B cell (primary cell): ENCODE measurements around the gene TMTC4. TPM values are rescaled to one million over a fixed set of nuclear protein-coding genes. Genes with fewer than 3 reads are reported as not detected.

Experiments
- ATAC-seq: fragments of 200-7000 bp; cut with Tn5 transposase; one replicate; pipeline ENCODE4 v1.10.0; 2021; ENCODE audit warnings: low read depth, mild to moderate bottlenecking, moderate number of reproducible peaks, moderate library complexity
- CTCF ChIA-PET: fragments of 350-600 bp; sonication (Branson Sonifier 250); formaldehyde crosslinking; loops from one replicate; lab custom pipeline; 2021; ENCODE audit warnings: antibody characterized with exemption, inconsistent platforms; lab: Charles Lee
- POLR2A ChIA-PET: fragments of 350-600 bp; sonication (Branson Sonifier 250); formaldehyde crosslinking; loops from one replicate; lab custom pipeline; 2021; ENCODE audit warnings: antibody characterized with exemption; lab: Charles Lee
- DNase-seq: peaks from one replicate; pipeline ENCODE4 v3.0.0; 2013
- H2AFZ ChIP-seq: 2 replicates; pipeline ENCODE4 v1.6.1; 2012; ENCODE audit warnings: mild to moderate bottlenecking, low read depth, low read length; ENCODE audit not compliant: insufficient read depth, poor library complexity, severe bottlenecking
- H3K27ac ChIP-seq, 2 donors: 1 replicate in 1 of 2; 2 replicates in 1 of 2; pipeline ENCODE4 v1.5.1; 2012 to 2013; ENCODE audit warnings: low read length in 2 of 2, mild to moderate bottlenecking in 2 of 2, moderate library complexity in 1 of 2
- H3K27me3 ChIP-seq, 4 experiments: fragments of 200-600 bp in 1 of 4; sonication (generic) in 1 of 4; replicated peaks in 1 of 4; 1 replicate in 2 of 4; 2 replicates in 2 of 4; pipeline versions ENCODE4 v1.6.1 to v1.7.0; 2013 to 2016; ENCODE audit warnings: low read length in 3 of 4, mild to moderate bottlenecking in 2 of 4, mixed read lengths in 1 of 4, moderate library complexity in 1 of 4; ENCODE audit not compliant: insufficient read depth in 4 of 4, control insufficient read depth in 3 of 4; ENCODE audit errors: control extremely low read depth in 1 of 4
- H3K36me3 ChIP-seq, 2 experiments: replicated peaks in 1 of 2; 1 replicate in 1 of 2; 2 replicates in 1 of 2; pipeline versions ENCODE4 v1.6.1 to v1.7.1; 2013; ENCODE audit warnings: low read length in 1 of 2; ENCODE audit not compliant: insufficient read depth in 2 of 2, control insufficient read depth in 1 of 2; ENCODE audit errors: control extremely low read depth in 1 of 2, extremely low read depth in 1 of 2
- H3K4me1 ChIP-seq, 2 donors: fragments of 200-600 bp in 1 of 2; sonication (generic) in 1 of 2; 1 replicate in 1 of 2; 2 replicates in 1 of 2; pipeline versions ENCODE4 v1.5.1 to v1.6.1; 2013 to 2017; ENCODE audit warnings: low read length in 2 of 2; ENCODE audit not compliant: control insufficient read depth in 2 of 2, insufficient read depth in 2 of 2
- H3K4me2 ChIP-seq: replicated peaks from 2 replicates; pipeline ENCODE3; 2012; ENCODE audit warnings: mild to moderate bottlenecking, low read depth, low read length; ENCODE audit not compliant: poor library complexity, severe bottlenecking
- H3K4me3 ChIP-seq, 5 experiments: fragments of 200-600 bp in 1 of 5; sonication (generic) in 1 of 5; 1 replicate in 3 of 5; 2 replicates in 2 of 5; pipeline versions ENCODE4 v1.5.1 to v1.7.0; 2011 to 2016; ENCODE audit warnings: low read length in 4 of 5, mild to moderate bottlenecking in 4 of 5, low read depth in 2 of 5, control low read depth in 1 of 5, moderate library complexity in 1 of 5; ENCODE audit not compliant: insufficient read depth in 1 of 5; ENCODE audit errors: control extremely low read depth in 1 of 5, extremely low read depth in 1 of 5
- H3K79me2 ChIP-seq: fragments of 200-600 bp; sonication (generic); one replicate; pipeline ENCODE4 v1.6.0; 2016; ENCODE audit warnings: low read length; ENCODE audit not compliant: control insufficient read depth, insufficient read depth
- H3K9ac ChIP-seq: fragments of 200-600 bp; sonication (generic); 2 replicates; pipeline ENCODE4 v1.6.1; 2017; ENCODE audit warnings: mild to moderate bottlenecking, low read length, moderate library complexity
- H3K9me3 ChIP-seq, 3 donors: one replicate each; pipeline versions ENCODE4 v1.6.1 to v1.7.1; 2013; ENCODE audit warnings: low read length in 2 of 3; ENCODE audit not compliant: control insufficient read depth in 2 of 3, insufficient read depth in 1 of 3; ENCODE audit errors: control extremely low read depth in 1 of 3
- H4K20me1 ChIP-seq: 2 replicates; pipeline ENCODE4 v1.6.0; 2012; ENCODE audit warnings: mild to moderate bottlenecking, low read length; ENCODE audit not compliant: insufficient read depth, control insufficient read depth, poor library complexity, severe bottlenecking
- H3K27ac Mint-ChIP-seq: one replicate; pipeline ENCODE4 v1.8.0; 2021; ENCODE audit warnings: mixed read lengths
- H3K27me3 Mint-ChIP-seq: one replicate; pipeline ENCODE4 v1.8.0; 2021; ENCODE audit warnings: mixed read lengths
- H3K4me1 Mint-ChIP-seq: one replicate; pipeline ENCODE4 v1.8.0; 2021; ENCODE audit warnings: mixed read lengths
- H3K4me3 Mint-ChIP-seq: one replicate; pipeline ENCODE4 v1.8.0; 2021; ENCODE audit warnings: mixed read lengths
- H3K9me3 Mint-ChIP-seq: one replicate; pipeline ENCODE4 v1.8.0; 2022; ENCODE audit warnings: mixed read lengths; ENCODE audit not compliant: insufficient read depth
- EZH2 ChIP-seq: IDR thresholded peaks from 2 replicates; pipeline ENCODE4 v1.6.1; 2012; ENCODE audit warnings: borderline replicate concordance, low read depth, mild to moderate bottlenecking, moderate library complexity, low read length; ENCODE audit not compliant: insufficient read depth, poor library complexity, severe bottlenecking
- WGBS: methylation state at CpG from one replicate; pipeline ENCODE4 v1.1.5; 2013; ENCODE audit warnings: missing lambda C conversion rate; ENCODE audit not compliant: insufficient coverage; 5-methylcytosine and 5-hydroxymethylcytosine counted together
- intact Hi-C: fragments of 100-400 bp; cut with micrococcal nuclease; formaldehyde crosslinking; loops from one replicate; pipeline ENCODE4 v1.10.0; 2022
- polyA plus RNA-seq: library from polyadenylated mRNA; depleted of rRNA; stranded (reverse); fragments of >200 nt; gene quantifications from 2 replicates; pipeline ENCODE4 v1.2.3, GENCODE V29; 2012
- total RNA-seq, 2 donors: library from RNA; stranded (reverse); fragments of 120-200 nt in 1 of 2; gene quantifications; 1 replicate in 1 of 2; 2 replicates in 1 of 2; pipeline versions ENCODE4 v1.2.3 to v1.2.4, GENCODE V29; 2013 to 2022
- TF ChIP-seq, protein P1 (sequence below): fragments of 200-600 bp; IDR thresholded peaks from one replicate; pipeline ENCODE4 v1.8.0; 2022; ENCODE audit warnings: antibody characterized with exemption, mild to moderate bottlenecking

Gene TMTC4
- total and polyA plus RNA-seq, 2 donors (not counting 1 experiment from before 2014, with no cell fraction given) = 7.9 to 17.8 TPM

DNA sequence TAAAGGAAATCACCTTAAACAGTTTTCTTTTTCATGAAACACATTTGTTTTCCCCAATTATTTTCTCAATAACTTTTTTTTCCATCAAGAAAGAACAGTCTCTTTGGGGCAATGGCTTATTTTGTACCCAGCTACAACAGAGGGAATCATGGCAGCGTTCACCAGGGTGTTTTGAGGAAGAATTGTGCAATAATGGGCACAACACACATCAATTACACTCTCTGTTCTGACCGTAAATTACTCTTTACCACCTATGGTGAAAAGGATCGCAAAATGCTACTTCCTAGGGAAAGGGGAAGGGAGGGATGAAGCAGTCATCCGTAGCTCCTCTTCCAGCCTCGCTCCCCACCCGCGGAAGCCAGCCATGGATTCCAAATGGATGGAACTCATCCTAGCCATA is 38.6 kb downstream of the TMTC4 start:
- H3K4me1 Mint-ChIP-seq = no peaks in the 10 kb centered on the region
- H3K36me3 ChIP-seq = peaks cover 0 to 29% of the 10 kb centered on the region in 2 experiments

GRCh38 chr13:100634696-100635095 is 39.9 kb downstream of the TMTC4 start:
- over 99% methylated on average over 10 of the region's 12 CpGs for WGBS
- intact Hi-C loops = no loop called here
- Histone ChIP-seq H3K4me1 (no peaks in the 10 kb centered on the region), H3K9ac (no peak overlapping the region), H3K4me2 (no peak overlapping the region), H3K27me3 (no peaks in the 10 kb centered on the region), H3K27ac (no peak overlapping the region), H3K4me3 (no peak overlapping the region), H4K20me1 (no peaks in the 10 kb centered on the region), H3K79me2 (no peaks in the 10 kb centered on the region), H3K9me3 (no peaks in the 10 kb centered on the region), H2AFZ (no peak overlapping the region), H3K36me3 (peaks cover 0 to 35% of the 10 kb centered on the region in 2 experiments)
- Mint-ChIP-seq H3K4me1 (no peaks in the 10 kb centered on the region), H3K9me3 (no peaks in the 10 kb centered on the region), H3K27me3 (no peaks in the 10 kb centered on the region), H3K27ac (no peak overlapping the region), H3K4me3 (no peak overlapping the region)
- ATAC-seq (no peak), DNase-seq (no peak)
- POLR2A ChIA-PET = no interaction called here
- CTCF ChIA-PET = interaction anchor here (0.5 kb wide), 1 partner anchor 49 kb away, joined by 4 read pairs; no protein-coding TSS in a partner anchor
- TF ChIP-seq, protein P1, sequence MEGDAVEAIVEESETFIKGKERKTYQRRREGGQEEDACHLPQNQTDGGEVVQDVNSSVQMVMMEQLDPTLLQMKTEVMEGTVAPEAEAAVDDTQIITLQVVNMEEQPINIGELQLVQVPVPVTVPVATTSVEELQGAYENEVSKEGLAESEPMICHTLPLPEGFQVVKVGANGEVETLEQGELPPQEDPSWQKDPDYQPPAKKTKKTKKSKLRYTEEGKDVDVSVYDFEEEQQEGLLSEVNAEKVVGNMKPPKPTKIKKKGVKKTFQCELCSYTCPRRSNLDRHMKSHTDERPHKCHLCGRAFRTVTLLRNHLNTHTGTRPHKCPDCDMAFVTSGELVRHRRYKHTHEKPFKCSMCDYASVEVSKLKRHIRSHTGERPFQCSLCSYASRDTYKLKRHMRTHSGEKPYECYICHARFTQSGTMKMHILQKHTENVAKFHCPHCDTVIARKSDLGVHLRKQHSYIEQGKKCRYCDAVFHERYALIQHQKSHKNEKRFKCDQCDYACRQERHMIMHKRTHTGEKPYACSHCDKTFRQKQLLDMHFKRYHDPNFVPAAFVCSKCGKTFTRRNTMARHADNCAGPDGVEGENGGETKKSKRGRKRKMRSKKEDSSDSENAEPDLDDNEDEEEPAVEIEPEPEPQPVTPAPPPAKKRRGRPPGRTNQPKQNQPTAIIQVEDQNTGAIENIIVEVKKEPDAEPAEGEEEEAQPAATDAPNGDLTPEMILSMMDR = no peak
- TF ChIP-seq EZH2 = no peak

More for the DNA sequence above, 38.6 kb downstream of the TMTC4 start:
- no peak for DNase-seq
- H2AFZ ChIP-seq = no peak overlapping the region
- TF ChIP-seq, protein P1 = no peak
- TF ChIP-seq EZH2 = no peak
- H3K79me2 ChIP-seq = no peaks in the 10 kb centered on the region
- H3K4me3 ChIP-seq = no peak overlapping the region
- CTCF ChIA-PET = no interaction called here
- Mint-ChIP-seq H3K27me3 (no peaks in the 10 kb centered on the region), H3K27ac (no peak overlapping the region), H3K9me3 (no peaks in the 10 kb centered on the region), H3K4me3 (no peak overlapping the region)
- no peaks in the 10 kb centered on the region for H3K4me1 ChIP-seq
- H3K9me3 ChIP-seq = no peaks in the 10 kb centered on the region
- intact Hi-C loops = no loop called here
- no peak overlapping the region for H3K4me2 ChIP-seq
- ATAC-seq = no peak
- WGBS = 90% methylated on average over 2 of the region's 7 CpGs
- no peaks in the 10 kb centered on the region for H3K27me3 ChIP-seq
- no peaks in the 10 kb centered on the region for H4K20me1 ChIP-seq
- no peak overlapping the region for H3K27ac ChIP-seq
- POLR2A ChIA-PET = no interaction called here
- H3K9ac ChIP-seq = no peak overlapping the region
